Mucosa of stomach (tissue), 1 donor: Measurements from ENCODE around the gene SPINT1.
A peak's percentile ranks its signal among the peaks of the same experiment; 100 is the strongest.

ENCODE experiments used
- H3K27me3 ChIP-seq: one replicate; pipeline ENCODE4 v1.7.0; 2013; ENCODE audit warnings: mild to moderate bottlenecking, low read length; ENCODE audit not compliant: control insufficient read depth, insufficient read depth
- H3K36me3 ChIP-seq: one replicate; pipeline ENCODE4 v1.7.0; 2013; ENCODE audit warnings: low read length; ENCODE audit not compliant: control insufficient read depth, insufficient read depth
- H3K4me1 ChIP-seq: one replicate; pipeline ENCODE4 v1.7.0; 2013; ENCODE audit warnings: mild to moderate bottlenecking, low read length; ENCODE audit not compliant: control insufficient read depth, insufficient read depth
- H3K4me3 ChIP-seq: one replicate; pipeline ENCODE4 v1.7.0; 2013; ENCODE audit warnings: low read length
- H3K9ac ChIP-seq: one replicate; pipeline ENCODE4 v1.7.0; 2013; ENCODE audit warnings: mild to moderate bottlenecking, low read length, moderate library complexity
- H3K9me3 ChIP-seq: one replicate; pipeline ENCODE4 v1.7.0; 2013; ENCODE audit warnings: mild to moderate bottlenecking, low read length, moderate library complexity; ENCODE audit not compliant: control insufficient read depth
- donor health status: Pancreatic carcinoma.

Gene SPINT1

DNA sequence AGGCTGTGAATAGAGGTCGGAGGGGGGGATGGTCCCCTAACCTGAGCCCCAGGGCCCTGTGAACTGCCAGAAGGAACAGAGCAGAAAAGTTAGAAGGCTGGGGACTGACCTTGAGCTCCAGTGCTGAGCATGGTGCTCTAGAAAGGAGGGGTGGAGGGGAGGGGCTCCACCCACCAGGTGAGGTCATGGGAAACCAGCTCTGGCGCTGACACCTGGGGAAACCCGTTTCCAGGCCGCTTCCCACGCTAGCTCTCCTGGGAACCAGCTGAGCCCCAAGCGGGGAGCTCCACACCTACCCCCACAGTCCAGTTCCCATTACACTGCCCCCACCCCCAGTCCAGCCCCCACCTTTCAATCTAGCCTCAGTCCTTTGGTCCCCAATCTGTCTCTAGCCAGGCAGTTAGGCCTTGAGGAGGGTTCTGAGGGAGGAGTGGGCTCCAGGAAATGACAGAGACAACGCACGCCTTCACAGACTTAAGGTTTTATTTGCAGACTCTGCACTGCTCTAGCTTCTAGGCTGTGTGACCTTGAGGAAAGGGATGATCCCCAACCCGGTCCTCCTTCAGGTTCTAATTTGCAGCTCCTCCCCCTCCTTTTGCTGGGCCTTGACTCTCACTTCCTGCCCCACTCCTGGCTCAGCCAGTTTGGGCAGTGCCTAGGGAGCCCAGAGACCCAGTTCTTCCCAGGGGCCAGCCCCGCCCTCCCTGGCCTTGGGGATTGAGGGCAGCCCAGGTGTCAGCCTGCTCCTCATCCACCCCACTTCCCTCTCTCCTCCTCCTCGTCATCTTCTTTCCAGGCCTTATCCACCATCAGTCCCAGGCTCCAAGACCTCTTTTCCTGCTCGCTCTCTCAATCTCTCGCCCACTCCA is 28.1 kb downstream of the SPINT1 start:
- Histone ChIP-seq H3K9me3 (no peaks in the 10 kb centered on the region), H3K36me3 (no peaks in the 10 kb centered on the region), H3K4me3 (no peak overlapping the region), H3K4me1 (peaks cover 32% of the 10 kb centered on the region), H3K9ac (peak overlapping the region; percentile 63), H3K27me3 (peaks cover 6% of the 10 kb centered on the region)

DNA sequence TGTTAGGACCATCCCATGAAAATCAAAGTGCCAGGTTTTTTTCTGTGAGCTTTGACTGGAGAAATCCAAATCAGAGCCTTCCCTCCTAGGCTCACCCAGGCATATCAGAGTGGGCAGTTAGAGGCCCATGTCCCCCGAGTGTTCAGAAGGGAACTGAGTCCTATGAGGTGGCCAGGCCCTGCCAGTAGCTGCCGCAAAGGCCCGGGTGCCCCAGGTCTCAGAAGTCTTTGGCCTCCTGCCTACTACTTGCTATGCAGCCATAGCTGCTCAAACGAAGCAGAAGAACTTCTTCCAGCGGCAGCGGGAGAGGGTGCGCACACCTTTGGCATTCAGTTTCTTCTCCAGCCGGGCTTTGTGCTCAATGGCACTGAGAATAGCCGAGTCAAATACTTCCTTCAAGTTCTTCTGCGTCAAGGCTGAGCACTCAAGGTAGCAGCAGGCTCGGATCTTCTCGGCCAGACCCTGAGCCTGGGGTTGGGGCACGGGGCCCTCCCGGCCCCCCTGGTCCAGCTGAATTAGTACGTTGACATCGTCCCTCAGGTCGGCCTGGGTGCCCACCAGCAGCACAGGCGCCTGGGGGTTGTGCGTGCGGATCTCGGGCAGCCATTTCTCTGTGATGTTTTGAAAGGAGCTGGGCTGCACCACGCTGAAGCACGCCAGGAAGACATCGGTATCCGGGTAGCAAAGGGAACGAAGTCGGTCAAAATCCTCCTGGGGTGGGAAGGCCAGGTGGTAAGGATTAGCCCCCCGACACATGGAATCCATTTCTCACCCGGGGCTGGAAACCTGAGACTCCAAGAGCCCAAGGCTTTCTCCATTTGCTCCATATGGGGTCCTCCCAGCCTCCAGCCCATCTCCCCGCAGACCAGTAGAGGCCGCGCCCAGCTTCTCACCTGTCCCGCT is 29.2 kb downstream of the SPINT1 start:
- peaks cover 6% of the 10 kb centered on the region for H3K27me3 ChIP-seq

DNA sequence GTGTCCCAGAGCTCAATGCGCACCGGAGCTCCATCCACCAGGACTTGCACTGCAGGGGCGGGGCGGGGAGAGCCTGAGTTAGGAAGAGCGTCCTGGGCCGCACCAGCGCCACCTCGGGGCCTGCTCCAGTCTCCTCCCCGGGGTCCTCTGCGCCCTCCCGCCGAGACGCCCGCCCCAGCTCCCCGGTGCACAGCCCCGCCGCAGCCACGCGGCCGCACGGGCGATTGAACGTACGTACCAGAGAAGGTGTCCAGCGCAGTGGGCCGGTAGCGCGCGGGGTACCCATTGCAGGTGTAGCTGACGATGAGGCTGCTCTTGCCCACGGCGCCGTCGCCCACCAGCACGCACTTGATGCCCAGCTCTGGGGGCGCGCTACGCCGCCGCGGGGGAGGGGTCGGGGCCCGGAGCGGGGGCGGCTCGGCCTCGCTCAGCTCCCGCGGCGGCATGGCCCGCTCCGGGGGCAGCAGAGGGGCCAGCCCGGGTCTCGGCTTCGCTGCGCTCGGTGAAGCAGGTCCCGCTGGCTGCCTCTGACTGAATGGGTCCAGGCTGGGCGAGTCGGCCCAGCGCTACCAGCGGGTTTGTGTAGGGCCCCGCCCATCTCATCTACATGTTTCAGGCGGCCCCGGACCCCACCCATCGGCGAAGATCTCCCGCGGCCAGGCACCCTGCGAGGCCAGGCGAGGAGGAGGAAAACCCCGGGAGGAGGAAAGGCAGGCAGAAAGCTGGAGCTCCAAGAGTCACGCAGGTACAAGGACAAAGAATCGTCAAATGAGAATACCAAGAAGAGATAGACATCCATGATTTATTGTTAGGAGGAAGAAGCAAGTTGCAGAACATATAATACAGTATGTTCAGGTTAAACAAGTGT is 30.1 kb downstream of the SPINT1 start, which contains the start of gene RHOV:
TSS of gene RHOV (minus strand) at position 541 of the 868 bp plus-strand sequence. CDS start at position 446, 95 bp downstream.
- H3K4me1 ChIP-seq = peaks cover 39% of the 10 kb centered on the region
- H3K9me3 ChIP-seq = no peaks in the 10 kb centered on the region
- peaks cover 6% of the 10 kb centered on the region for H3K27me3 ChIP-seq
- peak within 1 kb of the TSS; percentile 46 for H3K4me3 ChIP-seq
- no peaks in the 10 kb centered on the region for H3K36me3 ChIP-seq
- peak within 1 kb of the TSS; percentile 61 for H3K9ac ChIP-seq

More for the DNA sequence above, 29.2 kb downstream of the SPINT1 start:
- Histone ChIP-seq H3K36me3 (no peaks in the 10 kb centered on the region), H3K4me3 (peak overlapping the region; percentile 46), H3K9me3 (no peaks in the 10 kb centered on the region), H3K4me1 (peaks cover 32% of the 10 kb centered on the region), H3K9ac (peak overlapping the region; percentile 61)

DNA sequence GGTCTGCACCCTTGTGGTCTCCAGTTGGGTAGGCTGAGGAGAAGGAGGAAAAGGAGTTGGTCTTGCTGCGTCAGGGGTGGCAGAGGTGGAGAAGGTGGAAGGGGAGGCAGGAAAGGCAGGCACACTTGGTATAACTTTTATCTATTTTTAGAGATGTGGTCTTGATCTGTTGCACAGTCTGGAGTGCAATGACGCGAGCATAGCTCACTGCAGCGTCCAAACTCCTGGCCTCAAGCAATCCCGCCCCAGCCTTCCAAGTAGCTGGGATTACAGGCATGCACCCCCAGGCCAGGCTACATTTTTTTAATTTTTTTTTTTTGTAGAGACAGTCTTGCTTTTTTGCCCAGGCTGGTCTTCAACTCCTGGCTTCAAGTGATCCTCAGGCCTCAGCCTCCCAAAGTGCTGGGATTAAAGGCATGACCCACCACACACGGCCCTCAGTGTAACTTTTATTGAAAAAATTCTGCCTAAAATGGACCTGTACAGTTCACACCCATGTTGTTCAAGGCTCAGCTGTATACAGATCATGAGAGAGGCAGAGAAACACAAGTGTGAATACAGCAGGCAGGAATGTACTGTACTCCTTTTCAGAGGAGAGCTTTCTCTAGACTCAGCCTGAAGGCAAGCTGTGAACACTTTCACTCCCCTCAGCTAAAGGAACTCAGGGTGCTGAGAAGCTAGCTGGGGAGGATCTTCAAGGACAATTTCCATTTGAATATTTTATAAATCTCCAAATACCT is 32.3 kb downstream of the SPINT1 start:
- peaks cover 41% of the 10 kb centered on the region for H3K4me1 ChIP-seq
- no peaks in the 10 kb centered on the region for H3K9me3 ChIP-seq
- no peak overlapping the region for H3K4me3 ChIP-seq
- H3K9ac ChIP-seq = no peak overlapping the region
- peaks cover 6% of the 10 kb centered on the region for H3K27me3 ChIP-seq
- no peaks in the 10 kb centered on the region for H3K36me3 ChIP-seq

DNA sequence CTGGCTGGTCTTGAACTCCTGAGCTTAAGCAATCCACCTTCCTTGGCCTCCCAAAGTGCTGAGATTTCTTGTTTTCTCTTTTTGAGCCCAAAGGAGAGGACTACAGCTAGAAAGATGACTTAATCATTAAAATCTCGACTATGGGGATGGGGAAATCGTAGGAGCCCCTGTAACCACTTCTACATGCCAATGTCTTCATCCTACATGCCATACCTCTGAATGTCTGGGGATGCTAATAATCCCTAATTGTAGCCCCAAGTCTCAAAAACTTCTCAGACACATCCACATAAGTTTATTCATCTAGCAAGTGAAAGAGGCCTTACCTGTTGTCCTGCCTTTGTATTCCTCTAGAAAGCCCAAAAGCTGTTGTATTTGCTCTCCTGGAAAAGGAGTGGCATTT is 33.8 kb downstream of the SPINT1 start:
- Histone ChIP-seq H3K4me3 (no peak overlapping the region), H3K4me1 (peaks cover 26% of the 10 kb centered on the region), H3K27me3 (no peaks in the 10 kb centered on the region), H3K36me3 (no peaks in the 10 kb centered on the region), H3K9ac (no peak overlapping the region), H3K9me3 (no peaks in the 10 kb centered on the region)

DNA sequence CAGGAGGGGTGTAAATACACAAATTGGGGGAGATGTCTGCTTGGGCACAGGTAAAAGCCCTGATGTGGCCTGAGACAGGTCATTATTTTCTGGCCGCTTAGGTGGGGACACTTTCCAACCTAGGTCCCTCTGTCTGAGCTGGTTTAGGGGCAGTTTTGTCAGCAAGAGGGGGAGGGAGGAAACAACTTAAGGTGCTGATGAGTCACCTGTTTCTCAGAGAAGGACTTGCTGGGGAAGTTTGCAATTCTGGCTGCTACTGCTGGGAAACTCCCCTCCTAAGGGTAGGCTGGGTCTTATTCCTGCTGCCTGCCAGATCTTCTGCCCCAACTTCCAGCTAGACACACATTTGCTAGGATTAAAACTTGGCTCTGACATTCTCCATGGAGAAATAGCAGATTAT is 34.9 kb downstream of the SPINT1 start:
- Histone ChIP-seq H3K9ac (no peak overlapping the region), H3K27me3 (no peaks in the 10 kb centered on the region), H3K9me3 (no peaks in the 10 kb centered on the region), H3K36me3 (no peaks in the 10 kb centered on the region), H3K4me1 (peaks cover 23% of the 10 kb centered on the region), H3K4me3 (no peak overlapping the region)

DNA sequence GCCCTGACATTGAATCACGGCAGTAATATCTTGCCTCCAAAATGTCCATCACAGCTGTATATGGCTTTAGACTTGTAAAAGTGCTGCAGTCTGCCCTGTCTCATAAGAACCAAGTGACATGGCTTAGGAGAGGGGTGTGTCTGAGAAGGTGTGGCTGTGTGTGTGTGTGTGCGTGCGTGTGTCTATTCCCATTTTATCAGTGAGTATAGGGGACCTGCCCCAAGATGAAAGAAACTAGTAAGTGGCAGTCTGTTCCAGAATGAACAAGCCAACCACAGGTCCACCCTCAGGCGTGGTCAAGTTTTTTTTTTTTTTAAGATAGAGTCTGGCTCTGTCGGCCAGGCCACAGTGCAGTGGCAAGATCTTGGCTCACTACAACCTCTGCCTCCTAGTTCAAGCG is 35.8 kb downstream of the SPINT1 start:
- Histone ChIP-seq H3K4me3 (no peak overlapping the region), H3K9ac (peak overlapping the region; percentile 24), H3K36me3 (no peaks in the 10 kb centered on the region), H3K9me3 (no peaks in the 10 kb centered on the region), H3K27me3 (no peaks in the 10 kb centered on the region), H3K4me1 (peaks cover 23% of the 10 kb centered on the region)

DNA sequence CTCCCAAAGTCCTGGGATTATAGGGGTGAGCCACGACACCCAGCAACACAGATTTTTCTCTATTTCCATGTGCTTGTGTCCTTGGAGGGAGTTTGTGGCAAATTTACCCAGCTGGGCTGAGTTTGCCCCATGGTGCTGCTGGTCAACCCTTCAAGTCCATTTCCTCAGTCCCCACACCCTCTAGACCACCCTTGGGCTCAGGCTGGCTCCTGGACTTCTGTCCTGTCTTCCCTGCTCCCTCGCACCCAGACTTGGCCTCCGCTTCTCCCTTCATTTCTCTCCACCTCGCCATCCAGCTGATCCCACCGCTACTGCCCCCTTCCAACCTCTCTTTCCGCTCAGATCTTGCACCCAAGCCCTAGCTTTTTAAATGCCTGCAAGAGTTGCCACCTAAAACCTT is 37.5 kb downstream of the SPINT1 start:
- H3K9me3 ChIP-seq = no peaks in the 10 kb centered on the region
- no peak overlapping the region for H3K9ac ChIP-seq
- no peak overlapping the region for H3K4me3 ChIP-seq
- no peaks in the 10 kb centered on the region for H3K36me3 ChIP-seq
- no peaks in the 10 kb centered on the region for H3K27me3 ChIP-seq
- H3K4me1 ChIP-seq = peaks cover 23% of the 10 kb centered on the region

DNA sequence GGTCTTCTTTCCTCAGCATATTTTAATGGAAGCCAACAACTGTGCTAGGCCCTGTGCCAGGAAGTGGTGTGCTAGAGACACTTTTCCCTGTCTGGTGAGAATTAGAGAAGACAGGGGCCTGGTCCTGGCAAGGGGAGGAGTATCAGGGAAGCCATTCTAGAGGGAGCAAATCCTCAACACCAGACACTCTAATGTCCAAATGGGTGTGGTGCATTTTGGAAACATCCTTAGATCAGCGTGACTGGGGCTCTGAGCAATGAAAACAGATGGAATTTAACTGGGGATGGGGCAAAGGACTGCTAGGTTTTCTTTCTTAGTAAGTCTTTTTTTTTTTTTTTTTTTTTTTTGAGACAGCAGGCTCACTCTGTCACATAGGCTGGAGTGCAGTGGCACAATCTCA is 42.7 kb downstream of the SPINT1 start:
- Histone ChIP-seq H3K4me3 (no peak overlapping the region), H3K9me3 (no peaks in the 10 kb centered on the region), H3K4me1 (peaks cover 11% of the 10 kb centered on the region), H3K27me3 (no peaks in the 10 kb centered on the region), H3K36me3 (no peaks in the 10 kb centered on the region), H3K9ac (no peak overlapping the region)

DNA sequence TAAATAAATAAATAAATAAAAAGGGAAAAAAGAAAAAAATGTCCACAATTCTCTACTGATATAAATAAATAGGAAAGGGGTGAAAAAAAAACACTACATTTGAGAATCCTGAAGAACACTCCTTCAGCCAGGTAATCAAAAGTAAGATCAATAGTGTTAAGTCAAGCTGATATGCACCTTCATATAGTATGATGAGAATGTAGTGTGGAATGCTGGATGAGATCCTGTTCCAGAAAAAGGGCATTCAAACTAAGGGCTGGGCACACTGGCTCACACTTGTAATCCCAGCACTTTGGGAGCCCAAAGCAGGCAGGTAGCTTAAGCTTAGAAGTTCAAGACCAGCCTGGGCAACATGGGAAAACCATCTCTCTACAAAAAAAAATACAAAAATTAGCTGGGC is 45.3 kb downstream of the SPINT1 start:
- H3K36me3 ChIP-seq = no peaks in the 10 kb centered on the region

DNA sequence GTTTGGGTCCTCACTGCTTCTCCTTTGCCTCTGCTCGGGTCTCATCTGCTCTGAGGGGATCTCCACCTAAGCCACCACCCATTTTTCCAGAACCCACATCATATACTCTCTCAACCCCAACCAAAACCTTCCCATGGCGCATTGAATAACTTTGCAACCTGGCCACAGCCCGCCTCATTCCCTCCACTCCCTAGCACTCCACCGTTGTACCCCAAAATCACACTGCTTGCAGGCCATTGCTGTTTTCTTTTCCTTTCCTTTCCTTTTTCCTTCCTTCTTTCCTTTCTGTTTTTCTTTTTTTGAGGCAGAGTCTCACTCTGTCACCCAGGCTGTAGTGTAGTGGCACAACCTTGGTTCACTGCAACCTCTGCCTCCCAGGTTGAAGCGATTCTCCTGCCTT is 47.3 kb downstream of the SPINT1 start:
- Histone ChIP-seq H3K4me3 (no peak overlapping the region), H3K9ac (no peak overlapping the region), H3K4me1 (peaks cover 35% of the 10 kb centered on the region), H3K36me3 (no peaks in the 10 kb centered on the region), H3K27me3 (no peaks in the 10 kb centered on the region), H3K9me3 (no peaks in the 10 kb centered on the region)

More for the DNA sequence above, 45.3 kb downstream of the SPINT1 start:
- peaks cover 27% of the 10 kb centered on the region for H3K4me1 ChIP-seq
- H3K27me3 ChIP-seq = no peaks in the 10 kb centered on the region
- no peak overlapping the region for H3K9ac ChIP-seq
- H3K4me3 ChIP-seq = no peak overlapping the region
- no peaks in the 10 kb centered on the region for H3K9me3 ChIP-seq
